Measurements from ENCODE around the gene RAB3A.

- TF ChIP-seq CTCF (IDR thresholded peaks at IDR 0.05; ENCODE audit: low read depth, low read length), result no peak
- no peak for TF ChIP-seq EZH2phosphoT487 (IDR thresholded peaks at IDR 0.05; ENCODE audit: low read depth)
Observed at GRCh38 chr19:18158467-18158866, 45.4 kb downstream of the RAB3A start.
